Measurements from ENCODE around the gene CASP2. TPM values are rescaled to one million over a fixed set of nuclear protein-coding genes. Genes with fewer than 3 reads are reported as not detected.

Gene CASP2
- total and polyA plus RNA-seq, 2 of the 8 experiments (the other 6 are each of a cell fraction or from before 2014, with no cell fraction given), result 23.7 to 35.3 TPM

GRCh38 chr7:143296686-143297085, 8.5 kb downstream of the CASP2 start:
- H2BK5ac ChIP-seq (ENCODE audit: low read depth, low read length), result no peak overlapping the region
- H2BK120ac ChIP-seq (replicated peaks; ENCODE audit: low read depth, low read length), result no peak overlapping the region
- no peak overlapping the region for H3K4me3 ChIP-seq (ENCODE audit: extremely low read depth in 1 of 4, insufficient read depth in 2 of 4, low read depth in 3 of 4, low read length in 4 of 4)
- H4K91ac ChIP-seq (replicated peaks; ENCODE audit: insufficient read length, low read length), result no peak overlapping the region
- WGBS, 2 experiments (ENCODE audit: extremely low coverage in 1 of 2, insufficient coverage in 1 of 2, insufficient read length in 1 of 2, insufficient replicate concordance in 2 of 2, low coverage in 1 of 2, low lambda C conversion rate in 2 of 2, missing lambda C conversion rate in 1 of 2), result 85% methylated on average over 2 of the region's 2 CpGs; no CpG with 5 or more reads in 1 of the 2 experiments
- H3K56ac ChIP-seq (replicated peaks; ENCODE audit: insufficient read length, low read depth, low read length), result no peak overlapping the region
- H4K20me1 ChIP-seq (replicated peaks in 1 of 2; ENCODE audit: control insufficient read depth in 1 of 2, insufficient read depth in 2 of 2, low read length in 2 of 2), result peaks cover 0 to 9% of the 10 kb centered on the region in 2 experiments
- ChIA-PET CTCF (ENCODE audit: partially characterized antibody) (interaction anchor here (0.6 to 9.1 kb wide), 11 partner anchors 11 to 120 kb away, joined by 3 to 91 read pairs (median 3); partner anchors contain the start of gene EPHA1), POLR2A (ENCODE audit: partially characterized antibody) (interaction anchor here (0.9 to 1.6 kb wide), 4 partner anchors 9 to 20 kb away, joined by 3 to 4 read pairs (median 4); partner anchors contain the start of gene CASP2)
- no peak overlapping the region for H3K14ac ChIP-seq (ENCODE audit: insufficient read length)
- DNase-seq (ENCODE audit: low read depth in 1 of 2, low spot score in 2 of 2), result no peak
- no peak overlapping the region for H2AFZ ChIP-seq (ENCODE audit: low read length)
- FAIRE-seq, result no peak
- no peak overlapping the region for H2BK20ac ChIP-seq (ENCODE audit: low read length)
- H3K9ac ChIP-seq (replicated peaks in 1 of 4; ENCODE audit: extremely low read depth in 1 of 4, low read depth in 3 of 4, low read length in 3 of 4), result no peak overlapping the region
- H4K8ac ChIP-seq (ENCODE audit: extremely low read depth, insufficient read depth, low read length), result no peak overlapping the region
- H3K36me3 ChIP-seq (ENCODE audit: control insufficient read depth in 2 of 4, insufficient read depth in 4 of 4, low read length in 3 of 4), result peaks cover 45 to 94% (median 77%) of the 10 kb centered on the region in 4 experiments
- no peaks in the 10 kb centered on the region for H3K27me3 ChIP-seq (replicated peaks in 1 of 4; ENCODE audit: control insufficient read depth in 3 of 4, extremely low read depth in 1 of 4, insufficient read depth in 3 of 4, low read length in 3 of 4)
- H2AK5ac ChIP-seq (ENCODE audit: low read depth, low read length), result no peak overlapping the region
- no peaks in the 10 kb centered on the region for H3K9me3 ChIP-seq (ENCODE audit: insufficient read depth in 2 of 2, low read depth in 1 of 2, low read length in 1 of 2)
- no peaks in the 10 kb centered on the region for H3K4me1 ChIP-seq (replicated peaks in 1 of 4; ENCODE audit: control insufficient read depth in 3 of 4, insufficient read depth in 4 of 4, low read length in 3 of 4)
- no peak overlapping the region for H3K4me2 ChIP-seq (ENCODE audit: insufficient read depth in 1 of 2, low read depth in 2 of 2, low read length in 2 of 2)
- no peaks in the 10 kb centered on the region for H3K23me2 ChIP-seq (ENCODE audit: low read depth, low read length)
- no peak overlapping the region for H3K18ac ChIP-seq (ENCODE audit: extremely low read depth, low read length)
- H3K23ac ChIP-seq (ENCODE audit: insufficient read length), result no peak overlapping the region
- H3K79me1 ChIP-seq (ENCODE audit: low read depth, low read length), result no peaks in the 10 kb centered on the region; the same call in 1 of the 2 replicates
- no peak overlapping the region for H3K27ac ChIP-seq (ENCODE audit: low read depth, low read length)
- H2BK15ac ChIP-seq (ENCODE audit: low read length), result no peak overlapping the region
- H4K5ac ChIP-seq (ENCODE audit: insufficient read length, low read depth, low read length), result no peak overlapping the region
- no peak overlapping the region for H3K4ac ChIP-seq (replicated peaks; ENCODE audit: insufficient read length, low read depth, low read length)
- H3K79me2 ChIP-seq (ENCODE audit: control insufficient read depth in 1 of 2, insufficient read depth in 2 of 2, low read length in 2 of 2), result peaks cover 0 to 9% of the 10 kb centered on the region in 2 experiments; a peak in 1 of 4 replicates
- no peak overlapping the region for H2BK12ac ChIP-seq (ENCODE audit: low read depth, low read length)
- TF ChIP-seq POU5F1 (IDR thresholded peaks at IDR 0.05; ENCODE audit: low read depth, low read length) (no peak), SP2 (IDR thresholded peaks at IDR 0.05; ENCODE audit: low read length) (no peak), CHD1 (IDR thresholded peaks at IDR 0.05; ENCODE audit: low read depth, low read length) (no peak), GTF2F1 (IDR thresholded peaks at IDR 0.05; ENCODE audit: borderline replicate concordance, low read depth, low read length) (no peak), KDM4A (IDR thresholded peaks at IDR 0.05; ENCODE audit: low read depth, low read length, severe bottlenecking) (no peak), RXRA (IDR thresholded peaks at IDR 0.05; ENCODE audit: insufficient read depth, low read depth, low read length) (no peak), EZH2 (IDR thresholded peaks at IDR 0.05; ENCODE audit: low read depth, low read length, severe bottlenecking) (no peak), USF2 (IDR thresholded peaks at IDR 0.05; ENCODE audit: low read length) (no peak), POLR2AphosphoS5 (IDR thresholded peaks at IDR 0.05; ENCODE audit: low read depth, low read length) (no peak), BCL11A (IDR thresholded peaks at IDR 0.05; ENCODE audit: low read depth in 2 of 2, low read length in 2 of 2) (no peak), TBP (IDR thresholded peaks at IDR 0.05; ENCODE audit: low read depth, low read length) (no peak), SIN3A (conservative IDR thresholded peaks at IDR 0.05 in 1 of 2, IDR thresholded peaks at IDR 0.05 in 1 of 2; ENCODE audit: low read depth in 1 of 2, low read length in 2 of 2) (no peak), CEBPB (IDR thresholded peaks at IDR 0.05; ENCODE audit: low read depth, low read length) (no peak), BRCA1 (IDR thresholded peaks at IDR 0.05; ENCODE audit: low read depth, low read length) (no peak)

All from H1 (cell line).